HG03103 (cell line): Measurements from ENCODE around the gene RLN1.
"Not testable (repeated sequence)": the region's sequence is repeated elsewhere in the genome, so short reads cannot be mapped to it uniquely, and the experiment has no call there.

Experiments used
- ATAC-seq: cut with Tn5 transposase; IDR thresholded peaks from one replicate; pipeline ENCODE4 v1.9.1; 2021; ENCODE audit warnings: low read depth; ENCODE audit not compliant: unreplicated experiment

Gene RLN1, protein sequence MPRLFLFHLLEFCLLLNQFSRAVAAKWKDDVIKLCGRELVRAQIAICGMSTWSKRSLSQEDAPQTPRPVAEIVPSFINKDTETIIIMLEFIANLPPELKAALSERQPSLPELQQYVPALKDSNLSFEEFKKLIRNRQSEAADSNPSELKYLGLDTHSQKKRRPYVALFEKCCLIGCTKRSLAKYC

DNA sequence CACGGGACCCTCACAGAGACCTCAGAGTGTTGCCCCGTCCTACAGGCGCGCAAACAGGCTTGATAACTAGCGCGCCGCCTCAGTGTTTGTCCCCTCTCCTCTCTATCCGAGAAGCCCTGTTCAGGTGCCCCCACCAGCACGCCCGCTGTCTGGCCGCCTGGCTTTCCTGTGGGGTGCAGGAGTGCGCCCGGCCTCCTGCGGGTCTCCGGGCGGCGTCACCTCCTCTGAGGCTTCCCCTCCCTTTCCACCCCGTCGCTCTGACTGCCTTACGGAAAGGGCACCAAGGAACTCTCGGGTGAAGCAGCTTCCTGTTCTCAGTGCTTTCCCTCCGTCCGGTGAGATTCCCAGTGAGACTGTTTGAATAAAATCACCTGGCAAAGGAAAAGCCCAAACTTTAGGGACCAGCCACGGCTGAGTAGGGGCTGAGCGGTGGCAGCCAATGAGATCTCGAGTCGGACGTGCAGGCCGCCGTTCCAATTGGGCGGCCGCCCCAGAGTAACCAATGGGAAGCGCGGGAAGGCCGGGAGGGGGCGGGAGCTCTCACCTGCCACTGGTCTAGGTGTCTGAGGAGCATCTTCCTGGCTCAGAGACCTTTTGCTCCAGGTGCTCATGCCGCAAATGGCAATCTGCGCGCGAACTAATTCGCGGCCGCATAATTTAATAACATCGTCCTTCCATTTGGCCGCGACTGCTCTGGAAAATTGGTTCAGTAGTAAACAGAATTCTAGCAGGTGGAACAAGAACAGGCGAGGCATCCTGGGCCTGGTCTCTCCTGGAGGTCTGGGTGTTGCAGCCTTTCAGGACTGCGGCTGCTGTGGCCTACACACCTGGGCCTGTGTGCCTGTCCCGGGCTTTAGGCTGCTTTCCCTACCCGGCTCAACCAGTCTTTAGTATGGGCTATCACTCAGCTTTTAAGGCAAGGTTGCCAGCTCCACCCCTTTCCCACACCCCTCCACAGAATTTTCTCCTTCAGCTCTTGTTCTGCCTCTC lies at the start of gene RLN1:
TSS of gene RLN1 (minus strand) at position 885 of the 990 bp plus-strand sequence. CDS start at position 755, 130 bp downstream.
- ATAC-seq, result peak; percentile 99

DNA sequence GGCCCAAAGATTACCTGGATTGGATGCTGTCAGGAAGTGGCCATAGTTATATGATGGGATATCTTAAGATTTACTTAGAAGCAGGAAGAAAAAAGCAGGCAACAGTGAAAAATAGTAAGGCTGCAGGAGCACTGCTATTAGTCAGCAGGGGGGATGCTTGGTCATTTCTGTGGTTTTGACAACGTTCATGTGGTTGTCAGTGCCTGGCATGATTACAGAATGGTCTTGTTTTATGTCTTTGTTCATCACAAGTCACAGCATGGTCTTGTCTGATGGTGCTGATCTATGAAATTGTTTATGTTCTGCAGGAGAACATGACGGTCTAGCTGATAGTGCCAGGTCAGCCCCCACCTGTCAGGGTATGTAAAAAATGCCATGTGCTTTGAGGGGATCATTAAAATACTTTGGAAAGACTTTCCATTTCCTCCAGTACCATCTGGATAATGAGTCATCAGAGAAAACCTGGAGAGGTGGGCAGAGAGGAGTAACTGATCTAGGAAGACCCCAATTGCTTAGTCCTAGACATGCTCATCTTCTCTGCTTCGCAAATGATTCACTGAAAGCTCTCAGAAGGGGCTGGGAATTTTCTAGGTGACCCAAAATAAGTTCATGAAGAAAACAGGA lies 49.5 kb upstream of the RLN1 start:
- no peak for ATAC-seq

DNA sequence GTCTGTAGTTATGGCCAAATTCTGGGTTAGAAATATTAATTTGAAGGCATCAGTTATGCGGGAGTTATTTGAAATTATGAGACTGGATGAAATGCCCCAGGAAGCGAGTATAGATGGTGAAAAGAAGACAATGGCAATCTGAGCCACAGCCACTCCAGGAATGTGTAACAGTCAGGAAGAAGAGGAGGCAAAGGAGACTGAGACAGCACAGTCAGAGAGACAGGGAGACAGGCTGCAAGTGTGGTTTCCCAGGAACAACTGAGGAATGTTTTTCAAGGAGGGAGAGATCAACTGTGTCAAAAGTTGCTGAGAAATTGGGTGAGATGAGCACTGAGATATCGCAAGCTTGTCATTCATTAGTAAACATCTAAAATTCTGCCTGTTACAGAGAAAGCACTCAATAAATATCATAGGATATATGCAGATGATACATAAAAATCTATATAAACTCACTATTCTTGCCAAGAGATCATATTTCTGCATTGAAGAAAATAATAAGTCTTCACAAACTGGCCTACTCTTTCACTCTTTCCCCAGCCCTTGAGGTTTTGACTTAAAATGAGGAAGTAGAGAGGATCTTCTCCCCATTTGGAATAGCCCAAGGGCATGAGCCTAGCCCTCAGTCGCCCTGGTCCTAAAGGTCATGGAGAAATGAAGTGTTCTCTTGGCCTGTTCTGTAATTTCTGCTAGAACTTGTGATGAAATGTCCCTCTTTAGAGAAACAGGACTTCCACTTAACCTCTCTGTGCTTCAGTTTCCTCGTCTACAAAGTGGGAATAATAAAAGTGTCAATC lies 48.5 kb upstream of the RLN1 start:
- ATAC-seq, result no peak

DNA sequence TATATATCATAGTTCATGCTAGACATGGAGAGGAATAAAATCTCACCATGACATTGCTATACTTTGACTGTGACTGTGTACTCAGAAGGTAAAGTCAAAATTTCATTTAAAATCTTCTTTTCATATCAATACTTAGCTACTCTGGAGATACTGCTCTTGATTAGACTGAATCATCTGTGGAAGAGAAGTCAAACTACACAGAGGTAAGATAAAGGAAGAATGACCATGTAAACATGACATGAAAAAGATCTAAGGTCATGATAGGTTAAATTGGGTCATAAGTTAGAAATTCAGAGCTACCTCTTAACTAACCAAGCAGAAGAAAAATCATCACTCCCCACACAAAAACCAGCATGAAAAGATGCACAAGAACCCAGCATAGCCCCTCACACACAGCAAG lies 44.8 kb upstream of the RLN1 start:
- no peak for ATAC-seq

DNA sequence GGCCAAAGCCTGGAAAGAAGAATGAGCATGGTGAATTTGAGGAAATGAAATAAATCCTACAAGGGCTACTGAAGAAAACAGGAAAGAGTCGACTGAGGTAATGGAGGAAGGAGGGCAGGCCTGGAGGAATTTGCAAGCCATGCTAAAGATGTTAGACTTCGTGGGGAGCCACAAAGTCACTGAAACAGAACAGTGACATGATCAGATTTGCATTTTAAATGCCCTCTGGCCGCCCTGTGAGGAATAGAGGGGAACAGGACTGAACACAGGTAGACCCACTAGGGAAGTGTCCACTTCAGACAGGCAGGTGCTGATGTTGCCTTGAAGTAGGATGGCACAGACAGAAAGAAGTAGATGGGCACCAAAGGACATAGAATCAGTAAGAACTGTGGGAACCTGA lies 42.8 kb upstream of the RLN1 start:
- ATAC-seq, result no peak

DNA sequence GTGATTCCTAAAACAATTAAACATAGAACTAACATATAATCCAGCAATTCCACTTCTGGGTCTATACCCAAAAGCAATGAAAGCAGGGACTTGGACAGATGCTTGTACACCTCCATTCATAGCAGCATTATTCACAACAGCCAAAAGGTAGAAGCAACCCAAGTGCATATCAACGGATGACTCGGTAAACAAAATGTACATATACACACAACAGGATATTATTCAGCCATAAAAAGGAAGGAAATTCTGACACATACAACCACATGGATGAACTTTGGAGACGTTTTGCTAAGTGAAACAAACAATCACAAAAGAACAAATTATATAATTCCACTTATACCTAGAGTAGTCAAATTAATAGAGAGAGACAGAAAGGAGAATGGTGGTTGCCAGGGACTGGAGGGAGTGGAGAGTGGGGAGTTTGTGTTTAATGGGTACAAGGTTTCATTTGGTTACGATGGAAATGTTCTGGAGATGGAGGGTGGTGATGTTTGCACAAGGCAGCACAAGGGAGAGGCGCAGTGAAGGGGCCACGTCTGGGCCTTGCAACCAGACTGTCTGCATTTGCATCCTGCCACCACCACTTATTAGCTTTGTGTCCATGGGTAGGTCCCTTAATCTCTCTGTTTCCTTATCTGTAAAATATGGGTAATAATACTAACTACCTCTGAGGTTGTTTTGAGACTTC lies 36.3 kb upstream of the RLN1 start:
- ATAC-seq, result no peak

DNA sequence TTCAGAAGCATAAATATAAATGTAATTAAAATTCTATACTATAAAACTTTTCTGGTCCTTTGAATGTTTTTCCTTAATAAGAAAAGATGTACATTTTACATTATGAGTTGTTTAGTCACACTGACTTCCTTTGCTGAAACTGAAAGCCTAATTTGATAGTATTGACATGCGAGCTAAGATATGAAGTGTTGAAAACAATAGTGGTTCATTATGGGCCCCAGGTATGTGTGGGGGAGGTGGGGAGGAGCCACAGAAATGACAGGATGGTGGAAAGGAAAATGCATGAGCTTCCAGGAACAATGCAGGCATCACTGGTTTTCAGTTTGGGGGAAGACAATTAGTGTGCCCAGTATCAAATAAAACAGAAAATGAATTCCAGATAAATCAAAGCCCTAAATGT lies 35.4 kb upstream of the RLN1 start:
- no peak for ATAC-seq

DNA sequence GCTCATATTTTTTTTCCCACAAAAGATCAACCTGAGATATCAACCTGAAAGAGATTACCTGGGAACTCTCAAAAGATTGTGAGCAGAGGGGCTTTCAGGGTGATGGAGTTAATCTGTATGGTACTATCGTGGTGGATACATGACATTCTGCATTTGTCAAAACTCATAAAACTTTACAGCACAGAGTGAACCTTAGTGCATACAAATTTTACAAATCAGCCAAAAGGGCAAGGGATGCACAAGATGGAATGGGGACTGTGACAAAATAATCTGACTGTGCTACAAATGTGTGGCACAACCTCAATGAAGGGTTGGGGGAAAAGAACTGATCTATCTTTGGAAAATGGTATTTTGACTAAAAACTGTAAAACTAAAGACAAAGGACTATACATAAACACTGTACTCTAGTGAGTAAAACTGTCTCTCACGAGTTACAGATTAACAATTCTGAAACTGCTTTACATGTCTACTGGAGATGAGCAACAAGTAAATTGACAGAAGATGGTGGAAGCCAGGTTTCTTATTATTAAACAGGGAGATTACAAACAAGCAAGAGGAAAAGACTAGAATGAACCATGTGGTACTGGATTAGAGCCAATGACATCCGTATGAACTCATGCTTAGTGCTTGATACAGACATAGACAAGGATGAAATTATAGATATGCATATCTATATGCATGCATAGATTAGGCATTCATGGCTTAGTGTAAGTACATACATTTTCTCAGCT lies 24.8 kb upstream of the RLN1 start:
- ATAC-seq, result peak; percentile 70

DNA sequence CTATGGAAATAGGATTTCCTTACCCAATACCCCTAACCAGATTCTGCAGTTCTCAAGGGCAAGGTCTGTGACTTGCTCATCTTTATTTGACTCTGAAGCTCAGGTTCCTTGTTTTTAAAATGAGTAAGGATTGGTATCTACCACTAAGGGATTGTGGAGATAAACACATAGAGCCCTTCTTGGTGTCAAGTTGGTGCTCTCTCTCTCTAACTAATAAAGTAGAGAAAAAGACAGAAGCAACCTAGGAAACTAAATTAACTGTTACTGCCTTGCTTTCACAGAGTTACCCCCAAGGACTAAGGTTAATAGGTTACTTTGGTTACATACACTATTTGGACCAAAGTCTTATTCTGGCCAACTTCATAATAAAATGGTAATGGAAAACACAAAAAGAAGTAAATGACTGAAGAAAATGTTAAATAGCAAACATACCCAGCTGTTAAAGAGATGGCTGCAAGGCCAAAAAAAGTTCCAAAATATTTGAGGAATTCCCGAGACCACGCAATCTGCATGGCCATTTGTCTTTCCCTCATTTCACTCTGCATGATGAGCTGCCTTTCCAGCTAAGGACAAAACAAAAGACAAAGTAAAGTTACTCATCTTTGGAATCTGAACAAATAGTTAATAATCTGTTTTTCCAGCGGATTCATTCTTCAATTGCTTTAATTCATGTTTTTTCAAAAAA lies 21.8 kb upstream of the RLN1 start:
- ATAC-seq, result no peak

DNA sequence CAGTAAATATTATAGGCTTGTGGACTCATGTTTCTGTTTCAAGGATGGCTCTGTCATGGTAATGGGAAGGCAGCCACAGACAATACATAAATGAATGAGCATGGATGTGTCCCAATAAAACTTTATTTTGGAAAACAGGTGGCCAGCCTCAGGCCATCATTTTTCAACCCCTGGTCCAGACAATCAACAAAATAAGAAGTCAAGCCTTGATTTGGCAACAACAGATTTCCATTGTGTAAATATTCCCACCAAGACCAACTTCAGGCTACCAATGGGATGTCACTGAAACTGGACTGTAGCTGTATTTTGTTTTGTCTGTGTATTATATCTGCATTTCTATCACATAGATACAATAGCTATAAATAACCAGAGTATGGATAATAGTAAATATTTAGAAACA lies 20.7 kb upstream of the RLN1 start:
- ATAC-seq, result no peak

DNA sequence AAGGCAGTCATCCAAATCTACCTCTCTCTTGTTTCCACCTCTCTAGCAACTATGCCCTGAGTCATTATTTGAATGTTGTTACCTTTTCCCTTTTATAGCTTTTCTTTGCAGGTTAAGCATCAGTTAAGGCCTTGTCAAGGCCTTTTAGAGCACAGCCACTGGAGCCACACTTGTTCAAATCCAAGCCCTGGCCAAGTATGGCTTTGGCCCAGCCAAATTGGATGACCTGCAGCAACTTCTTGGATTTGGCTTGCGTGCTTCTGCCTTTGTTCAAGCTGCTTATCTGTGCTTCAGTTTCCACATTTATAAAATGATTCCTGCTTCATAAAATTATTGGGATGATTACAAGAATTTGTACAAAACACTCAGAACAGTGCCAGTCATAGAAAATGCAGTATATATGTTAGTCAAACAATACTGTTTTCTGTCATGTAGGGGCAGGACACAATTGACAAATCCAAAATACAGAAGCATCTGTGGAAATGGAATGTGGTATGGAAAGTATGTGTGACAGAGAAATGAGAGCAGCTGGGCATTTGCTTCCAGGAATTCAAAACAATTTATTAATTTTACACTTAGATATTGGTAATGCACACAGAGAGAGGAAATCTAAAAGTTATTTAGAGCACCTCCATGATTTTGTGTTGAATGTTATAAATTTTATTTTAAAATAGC lies 17.9 kb upstream of the RLN1 start:
- no peak for ATAC-seq

DNA sequence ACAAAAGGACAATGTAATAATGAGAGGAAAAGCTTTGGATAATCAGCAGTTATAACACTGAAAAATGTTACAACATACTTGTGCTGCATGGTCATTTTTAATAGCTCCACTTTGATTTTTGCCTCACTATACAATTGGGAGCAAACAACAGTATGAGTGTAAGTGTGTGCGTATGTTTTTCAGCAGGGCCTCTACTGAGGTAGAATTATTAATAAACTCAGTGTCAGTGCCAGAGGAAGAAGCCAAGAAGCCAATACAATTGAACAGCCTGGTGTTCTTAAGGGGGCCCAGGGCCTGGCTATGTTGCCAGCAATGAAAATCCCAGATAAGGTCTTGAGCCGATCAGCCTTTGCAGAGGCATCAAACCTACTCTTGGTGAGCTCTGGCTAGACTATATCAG lies 16.1 kb upstream of the RLN1 start:
- ATAC-seq, result no peak

DNA sequence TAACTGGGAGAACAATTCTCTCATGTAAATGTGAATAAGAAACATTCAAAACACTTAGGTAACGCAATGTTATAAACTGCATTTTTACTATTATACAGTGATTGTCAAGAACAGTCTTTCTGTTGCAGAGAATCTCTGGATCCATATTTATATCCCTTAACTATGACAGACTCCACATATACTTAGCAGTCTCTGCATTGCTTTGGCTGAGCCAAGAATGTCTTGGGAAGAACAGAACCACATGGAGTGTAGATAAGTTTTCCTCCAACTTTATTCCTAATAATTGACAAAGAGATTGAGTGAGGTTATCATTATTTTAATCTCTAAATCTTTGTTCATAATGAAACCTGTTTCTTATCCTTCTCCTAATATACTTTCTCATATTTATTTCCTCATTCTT lies 15.6 kb upstream of the RLN1 start:
- ATAC-seq, result no peak

DNA sequence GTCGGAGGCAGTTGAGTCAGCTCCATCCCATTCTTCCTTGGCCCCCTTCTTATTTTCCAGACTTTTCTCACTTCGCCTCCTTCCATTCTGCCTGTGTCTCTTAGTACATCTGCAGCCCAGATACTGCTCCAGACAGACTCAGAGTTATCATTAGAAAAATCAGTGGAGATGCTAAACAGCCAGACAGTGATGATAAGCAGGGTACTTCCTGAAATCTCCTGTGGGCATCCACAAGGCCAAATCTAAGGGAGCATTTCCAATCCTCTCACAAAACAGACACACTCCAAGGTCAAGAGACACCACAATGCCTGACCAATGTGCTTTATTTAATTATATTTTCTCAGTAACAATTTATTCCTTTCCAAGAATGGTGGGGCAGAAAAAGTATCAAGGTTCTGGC lies 14.5 kb upstream of the RLN1 start:
- no peak for ATAC-seq

DNA sequence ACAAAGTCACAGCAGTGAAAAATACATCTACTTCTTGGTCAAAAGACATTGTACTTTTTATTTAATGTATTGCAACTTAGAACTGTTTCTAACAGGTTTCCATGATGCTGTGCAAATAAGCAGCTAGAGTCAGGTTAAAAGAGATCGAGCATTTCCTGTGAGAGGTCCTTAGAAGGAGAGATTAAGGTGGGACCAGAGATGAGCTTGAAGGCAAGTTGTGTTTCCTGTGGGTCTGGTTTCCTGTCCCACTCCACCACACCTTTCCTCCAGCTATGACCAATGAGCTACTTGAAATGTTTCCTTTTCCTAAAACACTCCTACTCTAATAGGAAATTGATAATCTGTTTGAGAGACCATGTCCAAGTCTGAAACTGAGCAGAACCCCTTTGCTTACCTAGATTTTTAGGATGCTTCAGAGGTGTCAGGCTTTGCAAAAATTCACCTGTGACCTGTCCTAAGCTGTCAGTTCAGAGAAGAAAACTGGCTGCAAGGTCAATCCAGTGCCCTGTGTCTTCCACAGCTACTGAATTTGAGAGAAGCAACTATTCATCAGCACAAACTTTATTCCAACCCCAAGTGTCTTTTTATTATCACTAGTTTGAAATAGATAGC lies 13.1 kb upstream of the RLN1 start:
- ATAC-seq, result no peak

DNA sequence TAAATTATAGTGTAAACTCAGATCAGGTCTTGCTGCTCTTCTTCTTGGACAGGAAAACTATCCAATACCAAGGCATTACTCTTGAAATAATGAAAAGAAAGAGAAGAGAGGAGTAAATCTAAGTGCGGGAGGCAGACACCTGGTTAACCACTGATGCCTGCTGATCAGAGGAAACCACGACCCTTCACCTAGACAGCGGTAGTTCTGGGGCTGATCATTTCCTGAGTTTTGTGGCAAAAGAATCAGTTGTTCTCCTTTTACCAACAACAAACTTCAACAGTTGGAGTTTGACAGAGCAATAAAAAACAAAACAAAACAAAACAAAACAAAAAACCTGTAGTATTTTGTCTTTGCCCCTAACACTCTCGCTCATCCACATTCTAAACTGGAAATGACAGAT lies 3.0 kb downstream of the RLN1 start:
- no peak for ATAC-seq

DNA sequence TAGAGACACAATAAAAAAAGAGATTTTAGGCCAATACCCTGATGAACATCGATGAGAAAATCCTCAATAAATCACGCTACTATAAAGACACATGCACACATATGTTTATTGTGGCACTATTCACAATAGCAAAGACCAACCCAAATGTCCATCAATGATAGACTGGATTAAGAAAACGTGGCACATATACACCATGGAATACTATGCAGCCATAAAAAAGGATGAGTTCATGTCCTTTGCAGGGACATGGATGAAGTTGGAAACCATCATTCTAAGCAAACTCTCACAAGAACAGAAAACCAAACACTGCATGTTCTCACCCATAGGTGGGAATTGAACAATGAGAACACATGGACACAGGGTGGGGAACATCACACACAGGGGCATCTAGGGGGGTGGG lies 8.4 kb downstream of the RLN1 start:
- not testable (repeated sequence) for ATAC-seq
